ENCODE data around the gene ENDOD1. TPM values are rescaled to one million over a fixed set of nuclear protein-coding genes. Genes with fewer than 3 reads are reported as not detected.

The ENDOD1 gene
- total and polyA plus RNA-seq, 2 experiments from 2014 or later, result 15.5 to 33.7 TPM

DNA sequence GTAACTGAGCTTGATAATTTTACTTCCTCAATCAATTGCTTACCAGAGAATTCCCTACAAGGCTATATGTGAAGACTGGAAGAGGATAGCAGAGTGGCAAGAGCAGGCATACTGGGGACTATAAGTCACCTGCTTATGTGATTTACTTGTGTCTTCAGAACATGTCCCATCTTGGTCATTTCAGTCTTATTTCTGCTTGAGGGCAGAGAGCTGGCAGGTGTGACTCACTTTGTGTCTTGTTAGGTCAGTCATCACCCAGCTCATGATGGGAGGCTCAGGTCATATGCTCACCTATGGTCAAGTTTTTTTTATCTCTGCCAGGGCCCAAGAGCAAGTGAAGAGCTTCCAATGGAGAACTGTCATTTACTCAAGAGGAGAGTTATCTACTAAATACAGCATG, 16.7 kb upstream of the ENDOD1 start:
- Histone ChIP-seq H4K20me1 (ENCODE audit: insufficient read depth) (no peaks in the 10 kb centered on the region), H3K9me2 (ENCODE audit: insufficient read depth) (no peaks in the 10 kb centered on the region), H3K9ac (no peak overlapping the region), H3K36me3 (ENCODE audit: low read depth) (no peaks in the 10 kb centered on the region), H3K27me3 (replicated peaks; ENCODE audit: insufficient read depth) (no peaks in the 10 kb centered on the region), H3K4me1 (ENCODE audit: insufficient read depth) (peaks cover 18% of the 10 kb centered on the region), H2AFZ (no peak overlapping the region), H3K9me3 (ENCODE audit: low read depth) (no peaks in the 10 kb centered on the region), H3K4me3 (no peak overlapping the region), H3K27ac (no peak overlapping the region), H3K79me2 (ENCODE audit: insufficient read depth) (peaks cover 31% of the 10 kb centered on the region), H3F3A (ENCODE audit: insufficient read depth) (peaks cover 31% of the 10 kb centered on the region), H3K4me2 (ENCODE audit: unreplicated experiment) (no peak overlapping the region)
- no peak for DNase-seq
- TF ChIP-seq EZH2phosphoT487 (IDR thresholded peaks at IDR 0.05; ENCODE audit: insufficient read depth, low read depth) (no peak), EZH2 (IDR thresholded peaks at IDR 0.05; ENCODE audit: insufficient read depth, poor library complexity, severe bottlenecking) (no peak)
- in situ Hi-C loops (cut with MboI), result loop anchor here (10.0 kb wide), 1 partner anchor 692 kb away; no protein-coding TSS in a partner anchor

DNA sequence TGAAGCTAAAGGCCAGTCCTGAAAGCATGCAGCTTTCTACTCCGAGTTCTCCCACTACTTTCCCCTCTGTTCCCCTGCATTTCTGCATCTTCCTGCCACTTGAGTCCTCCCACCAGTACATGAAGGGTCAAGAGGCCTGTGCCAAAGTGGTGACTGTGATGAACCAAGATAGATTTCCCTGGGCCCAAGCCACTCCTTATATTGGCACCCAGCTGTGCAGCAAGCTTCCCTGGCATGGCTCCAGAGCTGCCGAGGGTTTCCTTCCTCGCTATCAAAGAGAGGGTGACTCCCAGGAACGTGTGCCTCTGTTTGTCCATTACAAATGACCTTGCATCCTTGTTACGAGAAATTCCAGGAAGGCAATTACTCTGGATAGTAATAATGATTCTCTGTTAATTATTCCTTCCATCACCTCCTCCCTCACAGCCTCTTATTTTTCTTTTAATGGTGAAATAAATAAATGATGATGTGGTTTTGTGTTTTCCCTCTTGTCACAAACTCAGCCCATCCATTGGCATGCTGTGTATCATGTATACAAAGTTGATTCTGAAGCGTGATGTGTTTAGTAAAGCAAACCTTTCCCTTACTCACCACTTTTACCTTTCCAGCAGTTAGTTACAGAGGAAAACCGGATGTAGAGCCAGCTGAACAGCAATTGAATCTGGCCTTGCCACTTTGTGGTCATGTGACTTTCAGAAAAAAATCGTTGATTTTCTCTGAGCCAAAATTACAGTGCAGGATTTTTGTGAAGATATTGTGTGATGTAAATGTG, 14.7 kb upstream of the ENDOD1 start:
- 62 to 64% methylated on average over 8 of the region's 8 CpGs for WGBS, 2 experiments (ENCODE audit: low coverage in 1 of 2, low lambda C conversion rate in 2 of 2, missing lambda C conversion rate in 2 of 2)
- Histone ChIP-seq H3K79me2 (ENCODE audit: insufficient read depth) (peaks cover 13% of the 10 kb centered on the region), H3K4me1 (ENCODE audit: insufficient read depth) (peaks cover 9% of the 10 kb centered on the region; the same call in 1 of the 2 replicates), H3K36me3 (ENCODE audit: low read depth) (no peaks in the 10 kb centered on the region), H3K9ac (no peak overlapping the region), H3K27me3 (replicated peaks; ENCODE audit: insufficient read depth) (no peaks in the 10 kb centered on the region), H3K9me3 (ENCODE audit: low read depth) (no peaks in the 10 kb centered on the region), H3K9me2 (ENCODE audit: insufficient read depth) (no peaks in the 10 kb centered on the region), H3K27ac (no peak overlapping the region), H2AFZ (no peak overlapping the region), H3K4me2 (ENCODE audit: unreplicated experiment) (no peak overlapping the region), H4K20me1 (ENCODE audit: insufficient read depth) (no peaks in the 10 kb centered on the region), H3F3A (ENCODE audit: insufficient read depth) (peaks cover 17% of the 10 kb centered on the region; the same call in 1 of the 2 replicates), H3K4me3 (no peak overlapping the region)
- no peak for DNase-seq
- in situ Hi-C loops (cut with MboI), result loop anchor here (10.0 kb wide), 1 partner anchor 690 kb away; no protein-coding TSS in a partner anchor
- TF ChIP-seq EZH2 (IDR thresholded peaks at IDR 0.05; ENCODE audit: insufficient read depth, poor library complexity, severe bottlenecking), result no peak
- TF ChIP-seq EZH2phosphoT487 (IDR thresholded peaks at IDR 0.05; ENCODE audit: insufficient read depth, low read depth), result no peak

DNA sequence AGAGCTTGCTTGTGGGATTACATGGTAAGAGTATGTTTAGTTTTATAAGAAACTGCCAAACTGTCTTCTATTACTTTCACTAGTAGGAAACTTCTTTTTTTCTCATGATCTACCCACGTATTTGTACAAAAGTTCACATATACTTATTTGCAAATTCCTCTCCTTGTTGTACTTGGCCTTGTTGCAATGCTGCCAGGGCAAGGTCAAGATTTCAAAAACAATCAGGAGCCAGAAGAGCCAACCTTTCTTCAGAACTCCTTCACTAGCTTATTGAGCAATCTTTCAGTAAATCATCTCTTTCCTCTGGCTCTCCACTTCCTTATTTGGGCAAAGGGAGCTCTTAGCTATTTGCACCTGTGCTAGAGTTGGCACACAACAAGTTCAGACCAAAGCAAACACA, 13.2 kb upstream of the ENDOD1 start:
- no peak for TF ChIP-seq EZH2 (IDR thresholded peaks at IDR 0.05; ENCODE audit: insufficient read depth, poor library complexity, severe bottlenecking)
- no peak for TF ChIP-seq EZH2phosphoT487 (IDR thresholded peaks at IDR 0.05; ENCODE audit: insufficient read depth, low read depth)
- H2AFZ ChIP-seq, result no peak overlapping the region
- no peaks in the 10 kb centered on the region for H3K9me2 ChIP-seq (ENCODE audit: insufficient read depth)
- H3K4me3 ChIP-seq, result no peak overlapping the region
- H3K4me2 ChIP-seq (ENCODE audit: unreplicated experiment), result no peak overlapping the region
- no peaks in the 10 kb centered on the region for H3K27me3 ChIP-seq (replicated peaks; ENCODE audit: insufficient read depth)
- peaks cover 9% of the 10 kb centered on the region; the same call in 1 of the 2 replicates for H3K4me1 ChIP-seq (ENCODE audit: insufficient read depth)
- no peaks in the 10 kb centered on the region for H4K20me1 ChIP-seq (ENCODE audit: insufficient read depth)
- H3K79me2 ChIP-seq (ENCODE audit: insufficient read depth), result no peaks in the 10 kb centered on the region
- H3K9ac ChIP-seq, result no peak overlapping the region
- DNase-seq, result peak; percentile 35
- 39 to 51% methylated on average over 1 of the region's 1 CpG for WGBS, 2 experiments (ENCODE audit: low coverage in 1 of 2, low lambda C conversion rate in 2 of 2, missing lambda C conversion rate in 2 of 2)
- in situ Hi-C loops (cut with MboI), result loop anchor here (10.0 kb wide), 1 partner anchor 688 kb away; no protein-coding TSS in a partner anchor
- peaks cover 17% of the 10 kb centered on the region; the same call in 1 of the 2 replicates for H3F3A ChIP-seq (ENCODE audit: insufficient read depth)
- no peaks in the 10 kb centered on the region for H3K36me3 ChIP-seq (ENCODE audit: low read depth)
- H3K9me3 ChIP-seq (ENCODE audit: low read depth), result no peaks in the 10 kb centered on the region
- H3K27ac ChIP-seq, result no peak overlapping the region

DNA sequence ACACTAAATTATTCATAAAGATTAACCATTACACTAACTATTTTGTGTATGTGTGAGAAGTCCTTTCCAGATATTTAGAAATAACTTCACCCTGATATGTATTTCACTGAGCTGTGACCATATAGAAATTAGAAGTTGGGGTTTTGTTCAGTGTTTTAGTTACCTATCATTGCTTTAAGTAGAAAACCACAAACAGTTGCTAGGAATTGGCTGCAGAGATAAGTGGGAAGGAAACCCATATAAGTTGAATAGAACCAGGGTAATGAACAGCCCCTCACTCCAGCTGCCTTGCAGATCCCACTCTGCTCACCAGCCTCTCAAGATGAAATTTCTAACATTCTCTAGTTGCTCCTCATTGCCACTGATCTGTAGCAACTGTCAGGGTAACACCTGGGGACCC, 12.7 kb upstream of the ENDOD1 start:
- H2AFZ ChIP-seq, result no peak overlapping the region
- H3K9ac ChIP-seq, result no peak overlapping the region
- no peaks in the 10 kb centered on the region for H3K27me3 ChIP-seq (replicated peaks; ENCODE audit: insufficient read depth)
- no peaks in the 10 kb centered on the region for H3K36me3 ChIP-seq (ENCODE audit: low read depth)
- no peak for TF ChIP-seq EZH2phosphoT487 (IDR thresholded peaks at IDR 0.05; ENCODE audit: insufficient read depth, low read depth)
- TF ChIP-seq EZH2 (IDR thresholded peaks at IDR 0.05; ENCODE audit: insufficient read depth, poor library complexity, severe bottlenecking), result no peak
- no peak for DNase-seq
- in situ Hi-C loops (cut with MboI), result loop anchor here (10.0 kb wide), 1 partner anchor 688 kb away; no protein-coding TSS in a partner anchor
- no peaks in the 10 kb centered on the region for H3K9me3 ChIP-seq (ENCODE audit: low read depth)
- H3K79me2 ChIP-seq (ENCODE audit: insufficient read depth), result no peaks in the 10 kb centered on the region
- H3K9me2 ChIP-seq (ENCODE audit: insufficient read depth), result no peaks in the 10 kb centered on the region
- H3K4me1 ChIP-seq (ENCODE audit: insufficient read depth), result peaks cover 9% of the 10 kb centered on the region; the same call in 1 of the 2 replicates
- no peak overlapping the region for H3K4me3 ChIP-seq
- H3F3A ChIP-seq (ENCODE audit: insufficient read depth), result peaks cover 17% of the 10 kb centered on the region; the same call in 1 of the 2 replicates
- H3K27ac ChIP-seq, result no peak overlapping the region
- no peak overlapping the region for H3K4me2 ChIP-seq (ENCODE audit: unreplicated experiment)
- H4K20me1 ChIP-seq (ENCODE audit: insufficient read depth), result no peaks in the 10 kb centered on the region

Data from GM23248 (cell line).